ENCODE measurements around the gene ADGRB3.

ADGRB3 gene

DNA sequence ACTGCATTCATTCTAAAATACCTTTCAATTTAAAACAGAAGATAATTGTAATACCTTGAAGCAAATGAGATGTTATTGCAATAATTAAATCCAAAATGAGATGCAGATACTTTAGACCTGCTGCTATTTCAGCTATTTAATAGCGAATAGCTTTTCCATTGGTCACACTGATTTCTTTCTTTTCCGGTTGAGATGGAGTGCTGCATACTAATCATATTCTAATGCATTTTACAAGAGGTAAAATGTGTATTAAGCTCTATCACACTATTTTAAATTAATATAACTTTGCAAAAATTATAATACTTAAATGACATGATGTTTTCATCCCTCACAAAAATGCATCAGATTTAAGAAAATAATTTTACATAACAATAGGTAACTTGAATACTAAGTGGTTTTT lies 74.0 kb downstream of the ADGRB3 start:
- DNase-seq (ENCODE audit: low spot score) = no peak

DNA sequence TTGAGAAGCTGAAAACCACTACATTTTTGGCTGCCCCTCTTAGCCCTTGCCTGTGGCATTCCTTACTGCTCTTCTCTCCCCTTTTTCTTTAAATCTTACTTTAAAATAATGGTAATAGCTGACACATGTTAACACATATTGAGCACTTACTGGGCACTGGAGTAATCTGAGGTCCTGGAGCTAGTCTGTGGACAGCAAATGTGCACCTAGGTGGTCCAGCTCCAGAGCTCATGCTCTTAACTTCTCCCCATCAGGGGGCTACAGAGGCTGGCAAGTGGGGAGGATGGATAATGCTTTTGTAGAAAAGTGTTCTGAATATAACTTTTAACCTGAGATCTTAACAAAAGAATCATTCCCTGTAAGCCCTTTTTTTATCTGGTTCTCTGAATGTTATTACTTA lies 74.8 kb downstream of the ADGRB3 start:
- DNase-seq (ENCODE audit: low spot score) = no peak

- no peak for DNase-seq (ENCODE audit: low spot score)
These were observed 75.4 kb downstream of the ADGRB3 start for GRCh38 chr6:68710496-68710895.

DNA sequence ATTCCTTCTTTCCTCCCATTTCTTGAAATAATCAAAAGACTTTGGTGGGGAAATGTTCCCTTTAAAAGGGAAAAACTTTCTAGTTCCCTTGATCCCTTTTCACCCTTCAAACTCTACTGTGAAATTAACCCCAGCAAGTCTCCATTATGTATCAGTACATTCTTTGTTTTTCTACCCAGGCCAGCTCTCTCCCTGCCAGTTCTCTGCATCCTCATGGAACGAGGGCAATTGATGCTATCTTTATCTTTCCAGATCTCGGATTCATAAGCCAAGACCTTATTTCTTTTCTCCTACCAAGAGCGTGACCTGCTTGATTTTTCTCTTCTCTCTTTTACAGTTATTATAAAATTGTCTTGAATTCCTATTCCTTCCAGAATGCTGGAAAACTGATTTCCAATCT lies 75.8 kb downstream of the ADGRB3 start:
- DNase-seq (ENCODE audit: low spot score) = no peak

GRCh38 chr6:68711386-68712000 lies 76.4 kb downstream of the ADGRB3 start:
- no peak for DNase-seq (ENCODE audit: low spot score)

- DNase-seq (ENCODE audit: low spot score) = no peak
These were observed 81.5 kb downstream of the ADGRB3 start for GRCh38 chr6:68716620-68717019.

GRCh38 chr6:68718385-68719073 lies 83.4 kb downstream of the ADGRB3 start:
- DNase-seq (ENCODE audit: low spot score) = no peak

DNA sequence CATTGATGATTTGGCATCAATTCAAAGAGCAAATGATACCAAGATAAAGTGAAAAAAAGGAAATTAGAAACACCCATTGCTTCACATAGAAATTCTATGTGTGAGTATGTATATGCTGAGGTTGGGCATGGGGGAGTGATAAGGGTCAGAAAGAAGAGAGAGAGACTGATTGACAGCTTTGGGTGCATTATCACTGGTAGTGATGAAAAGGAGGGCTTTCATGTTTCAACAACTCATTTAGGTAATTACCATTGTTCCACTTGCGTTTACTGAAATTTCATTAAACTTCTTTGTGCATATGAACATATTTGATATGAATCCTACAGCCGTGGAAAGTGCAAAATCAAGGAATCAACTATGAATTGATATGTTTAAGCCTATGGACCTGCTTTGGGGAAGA lies 84.7 kb downstream of the ADGRB3 start:
- no peak for DNase-seq (ENCODE audit: low spot score)

DNA sequence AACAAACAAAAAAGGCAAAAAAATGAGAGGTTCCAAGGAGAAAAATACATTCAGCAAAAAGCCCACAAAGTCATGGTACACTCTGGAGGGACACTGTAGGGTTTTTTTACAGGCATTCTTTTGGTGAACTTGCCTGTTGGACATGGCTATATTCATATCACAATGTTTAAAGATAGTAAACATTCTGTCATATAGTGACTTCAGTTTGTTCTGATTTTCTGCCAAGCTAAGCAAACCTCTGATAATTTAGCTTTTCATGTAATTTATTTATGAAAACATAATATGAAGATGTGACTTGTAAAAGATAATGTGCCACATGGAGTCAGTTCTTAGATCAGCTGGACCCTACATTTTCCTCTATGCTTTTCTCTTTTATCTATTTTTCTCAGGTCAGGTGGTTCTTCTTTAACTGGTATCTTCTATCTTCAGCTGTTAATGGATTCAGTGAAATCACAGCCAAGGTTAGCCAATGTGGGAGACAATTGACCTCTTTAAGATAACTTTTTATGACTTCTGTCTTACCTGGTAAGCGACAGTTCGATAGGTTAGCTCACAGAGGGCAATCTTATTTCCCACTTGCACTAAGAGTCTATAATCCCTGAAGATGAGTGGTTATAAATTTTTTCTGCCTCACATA lies 87.9 kb downstream of the ADGRB3 start:
- DNase-seq (ENCODE audit: low spot score) = no peak

DNA sequence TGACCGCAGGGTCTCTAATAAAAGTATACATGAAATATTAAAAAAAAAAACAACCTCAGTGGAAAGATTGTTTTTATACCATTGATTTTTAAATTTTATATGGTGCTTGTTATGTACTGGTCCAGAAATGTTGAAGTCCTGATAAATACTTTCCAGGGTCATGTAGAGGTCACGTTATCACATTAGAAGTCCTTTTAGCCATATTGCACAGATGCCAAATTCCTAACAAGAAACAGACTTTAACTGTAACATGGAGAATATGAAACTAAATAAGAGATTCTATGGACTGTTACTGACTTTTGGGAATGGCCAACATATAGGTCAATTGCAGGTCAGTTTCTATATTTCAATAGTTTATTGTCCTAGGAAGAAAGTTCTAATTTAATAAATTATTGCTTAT lies 89.0 kb downstream of the ADGRB3 start:
- no peak for DNase-seq (ENCODE audit: low spot score)

DNA sequence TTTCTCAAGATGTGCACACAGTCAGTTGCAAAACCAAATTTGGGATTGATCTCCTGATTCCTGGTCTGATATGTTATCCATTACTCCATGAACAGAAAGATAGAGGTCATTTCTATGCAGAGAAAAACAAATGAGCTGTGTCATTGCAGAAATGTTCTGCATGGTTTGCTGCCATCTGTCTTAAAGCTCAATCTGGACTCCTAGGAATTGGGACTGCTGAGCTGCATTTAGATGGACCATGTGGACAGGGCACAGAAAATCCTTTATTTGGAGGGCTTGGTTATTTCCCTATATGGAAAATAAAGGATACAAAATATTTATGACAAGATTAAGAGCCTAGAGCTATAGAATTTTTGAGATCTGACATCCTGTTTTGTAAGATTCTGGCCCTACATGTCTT lies 91.3 kb downstream of the ADGRB3 start:
- DNase-seq (ENCODE audit: low spot score) = no peak

- no peak for DNase-seq (ENCODE audit: low spot score)
These were observed 91.9 kb downstream of the ADGRB3 start for GRCh38 chr6:68726992-68727391.

GRCh38 chr6:68727699-68728098 lies 92.6 kb downstream of the ADGRB3 start:
- DNase-seq (ENCODE audit: low spot score) = no peak

DNA sequence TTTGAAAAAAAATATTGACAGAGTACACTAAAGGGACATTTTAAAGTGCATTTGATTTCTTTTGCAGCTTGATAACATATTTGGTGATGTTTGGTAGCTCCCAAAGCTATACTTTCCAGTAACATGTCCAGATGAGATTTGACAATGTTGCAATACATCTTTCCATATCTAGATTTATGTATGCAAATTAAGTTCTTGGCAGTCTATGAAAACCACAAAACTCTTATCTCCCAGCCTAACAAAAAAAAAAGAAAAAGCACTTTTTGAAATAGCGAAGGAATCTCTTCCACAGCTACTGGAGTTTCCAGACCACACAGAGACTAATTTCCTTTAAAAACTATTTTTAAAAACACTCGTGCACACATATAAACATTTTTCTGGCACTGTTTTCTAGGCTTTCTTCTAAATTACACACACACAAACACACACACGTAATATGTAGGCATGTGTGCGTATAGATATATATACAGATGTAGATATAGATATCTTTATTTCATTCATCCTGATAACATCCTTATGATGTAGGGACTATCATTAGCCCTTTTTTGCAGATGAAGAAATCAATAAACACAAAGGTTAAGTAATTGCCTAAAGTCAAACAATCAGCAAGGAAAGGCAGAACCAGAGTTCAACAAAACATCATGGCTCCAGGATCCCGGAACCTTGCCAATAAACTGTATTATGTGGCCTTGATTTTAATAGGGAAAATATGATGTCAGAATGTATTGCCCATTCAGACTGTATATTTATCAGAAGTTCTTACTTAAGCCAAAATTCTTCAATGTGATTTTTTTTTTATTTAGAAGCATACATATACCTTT lies 93.3 kb downstream of the ADGRB3 start:
- no peak for DNase-seq (ENCODE audit: low spot score)

DNA sequence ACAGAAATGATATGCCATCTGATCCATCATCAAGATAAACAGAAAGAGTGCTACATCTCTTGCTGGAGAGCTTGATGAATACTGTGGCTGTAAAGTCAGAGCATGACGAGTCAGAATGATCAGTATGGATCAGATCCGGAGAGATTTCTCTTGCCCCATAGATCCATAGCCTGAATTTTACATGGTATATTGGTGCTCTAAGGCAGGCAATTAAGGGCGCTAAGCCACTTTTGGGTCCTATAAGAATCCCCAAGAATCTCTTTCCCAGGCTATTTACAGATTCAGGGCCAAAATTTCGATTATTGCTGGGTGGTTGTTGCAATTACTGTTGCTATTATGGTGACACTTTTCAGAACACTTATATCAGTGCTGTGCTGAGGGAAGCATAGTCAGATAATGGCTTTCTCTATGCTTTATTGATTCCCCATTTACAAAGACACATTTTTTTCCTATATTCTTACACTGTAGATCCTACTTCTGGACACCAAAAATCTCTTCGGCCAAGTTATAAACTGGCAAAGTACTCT lies 94.4 kb downstream of the ADGRB3 start:
- no peak for DNase-seq (ENCODE audit: low spot score)

DNA sequence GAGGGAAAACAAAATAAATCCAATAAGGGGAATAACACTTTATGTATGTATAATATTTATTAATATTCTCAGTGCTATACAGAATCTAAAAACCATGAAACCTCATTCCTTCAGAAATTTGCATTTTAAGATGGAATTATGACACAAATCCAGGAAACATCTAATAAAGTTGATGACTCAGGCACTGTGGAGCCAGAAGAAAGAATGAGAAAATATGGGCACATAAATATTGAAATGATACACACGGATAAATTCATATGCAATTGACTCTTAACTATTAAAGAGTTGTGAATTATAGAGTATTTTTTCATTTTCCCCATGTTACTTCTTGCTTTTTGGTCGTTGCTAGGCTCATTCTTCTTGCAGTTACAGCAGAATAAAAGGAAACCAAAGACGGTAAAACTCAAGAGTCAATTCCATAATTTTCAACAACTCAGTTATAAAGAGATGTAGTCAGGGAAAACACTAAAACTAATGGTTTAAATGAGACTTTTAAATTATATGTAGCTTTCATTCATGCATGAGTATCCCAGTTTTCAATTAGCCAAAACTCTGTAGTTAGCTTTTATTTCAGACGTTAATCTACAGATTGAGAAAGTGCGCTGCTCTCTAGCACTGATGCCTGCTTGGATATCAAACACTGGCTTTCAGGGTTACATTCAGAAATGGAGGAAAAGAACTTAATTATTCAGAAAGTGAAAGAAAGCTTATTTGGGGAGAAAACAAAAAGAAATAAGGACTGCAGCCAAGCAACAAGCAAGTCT lies 95.4 kb downstream of the ADGRB3 start:
- DNase-seq (ENCODE audit: low spot score) = no peak

DNA sequence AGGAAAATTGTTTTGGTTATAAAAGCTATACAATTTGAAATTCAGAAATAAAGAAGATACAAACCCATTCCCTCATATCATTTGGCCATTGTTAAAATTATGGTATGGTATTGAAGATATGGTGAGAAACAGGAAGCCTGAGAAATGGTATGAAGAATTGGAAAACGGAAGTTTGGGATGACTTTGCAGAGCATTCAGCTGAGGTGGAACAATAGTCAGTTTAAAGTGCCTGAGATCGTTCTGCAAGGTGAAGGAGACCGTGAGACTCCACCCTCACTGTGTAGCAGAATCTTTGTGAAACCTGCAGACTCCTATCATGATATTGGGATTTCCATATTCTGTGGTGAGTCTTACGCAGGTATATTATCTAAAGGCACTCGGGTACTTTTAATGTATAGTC lies 97.3 kb downstream of the ADGRB3 start:
- DNase-seq (ENCODE audit: low spot score) = no peak

GRCh38 chr6:68735866-68736265 lies 100.8 kb downstream of the ADGRB3 start:
- DNase-seq (ENCODE audit: low spot score) = no peak

DNA sequence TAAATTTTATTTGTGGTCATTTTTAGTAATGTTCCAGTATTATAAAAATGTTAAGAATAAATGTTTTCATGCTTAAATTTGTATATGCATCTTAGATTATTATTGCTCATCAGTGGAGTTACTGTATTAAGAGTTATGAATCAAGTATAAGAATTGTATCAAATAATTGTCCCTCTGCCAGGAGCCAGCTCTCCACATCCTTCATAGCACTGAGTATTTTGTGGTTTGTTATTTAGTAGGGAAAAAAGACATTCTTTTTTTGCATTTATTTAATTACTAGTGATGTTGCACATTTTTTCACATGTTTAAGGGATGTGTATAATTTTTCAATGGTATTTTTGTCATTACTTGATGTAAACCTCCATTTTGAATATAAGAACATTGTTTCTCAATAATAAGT lies 102.0 kb downstream of the ADGRB3 start:
- no peak for DNase-seq (ENCODE audit: low spot score)

DNA sequence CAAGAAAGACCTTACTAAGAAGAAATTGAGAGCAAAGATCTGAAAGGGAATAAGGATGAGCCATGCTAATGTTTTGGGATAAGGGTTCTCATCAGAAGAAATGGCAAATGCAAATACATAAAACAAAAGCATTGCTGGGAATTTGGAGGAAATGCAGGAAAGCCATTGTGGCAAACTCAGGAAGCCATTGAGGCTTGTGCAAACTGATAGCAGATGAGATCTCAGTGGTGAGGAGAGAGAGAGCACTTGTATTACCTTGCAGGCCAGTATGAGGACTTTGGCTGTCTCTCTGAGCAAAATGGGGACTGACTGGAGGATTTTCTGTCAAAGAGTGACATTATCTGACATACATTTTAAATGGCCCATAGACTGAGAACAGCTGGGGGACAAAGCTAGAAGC lies 103.0 kb downstream of the ADGRB3 start:
- DNase-seq (ENCODE audit: low spot score) = no peak

DNA sequence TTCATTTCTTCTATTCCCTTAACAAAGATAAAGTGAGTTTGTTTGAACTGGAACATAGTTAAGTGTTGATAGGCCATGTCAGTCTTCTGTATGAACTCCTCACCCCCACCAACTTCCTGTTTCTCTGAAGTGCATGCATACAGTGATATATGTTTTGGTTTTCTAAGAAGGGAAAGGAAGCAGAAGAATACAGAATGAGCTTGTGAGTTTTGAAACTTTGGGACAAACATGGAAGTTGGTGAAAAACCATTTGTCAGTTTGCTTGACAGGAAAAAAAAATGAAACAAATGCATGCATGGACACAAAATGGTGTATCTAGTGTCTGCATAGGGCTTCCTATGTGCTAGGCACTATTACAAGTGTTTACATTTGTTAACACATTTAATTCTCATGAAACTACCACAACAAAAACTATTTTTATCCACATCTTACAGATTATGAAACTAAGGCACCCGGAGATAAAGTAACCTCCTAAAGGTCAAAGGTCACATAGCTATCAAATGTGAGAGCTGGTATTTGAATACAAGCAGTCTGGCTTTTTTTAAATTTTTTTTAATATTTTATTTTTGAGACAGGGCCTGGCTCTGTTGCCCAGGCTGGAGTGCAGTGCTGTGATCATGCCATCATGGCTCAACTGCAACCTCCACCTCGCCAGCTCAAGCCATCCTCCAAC lies 105.9 kb downstream of the ADGRB3 start:
- DNase-seq (ENCODE audit: low spot score) = no peak
